ENCODE measurements around the gene SANBR.

SANBR gene

DNA sequence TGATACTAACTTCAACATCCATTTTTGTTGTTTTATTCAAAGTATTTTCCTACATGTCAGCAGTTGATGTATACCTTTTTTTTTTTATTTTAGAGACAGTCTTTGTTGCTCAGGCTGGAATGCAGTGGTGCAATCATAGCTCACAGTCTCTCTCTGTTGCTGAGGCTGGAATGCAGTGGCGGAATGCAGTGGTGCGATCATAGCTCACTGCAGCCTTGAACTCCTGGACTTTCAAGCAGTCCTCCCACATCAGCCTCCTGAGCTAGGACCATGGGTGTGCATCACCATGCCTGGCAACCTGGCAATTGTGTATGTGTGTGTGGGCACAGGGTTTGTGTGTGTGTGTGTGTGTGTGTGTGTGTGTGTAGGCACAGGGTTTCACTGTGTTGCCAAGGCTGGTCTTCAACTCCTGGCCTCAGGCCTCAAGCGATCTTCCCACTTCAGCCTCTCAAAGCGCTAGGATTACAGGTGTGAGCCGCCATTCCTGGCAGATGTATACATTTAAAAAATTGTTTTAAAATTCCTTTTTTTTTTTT, 24.8 kb downstream of the SANBR start:
- no peak for DNase-seq (ENCODE audit: low read depth in 2 of 2)

DNA sequence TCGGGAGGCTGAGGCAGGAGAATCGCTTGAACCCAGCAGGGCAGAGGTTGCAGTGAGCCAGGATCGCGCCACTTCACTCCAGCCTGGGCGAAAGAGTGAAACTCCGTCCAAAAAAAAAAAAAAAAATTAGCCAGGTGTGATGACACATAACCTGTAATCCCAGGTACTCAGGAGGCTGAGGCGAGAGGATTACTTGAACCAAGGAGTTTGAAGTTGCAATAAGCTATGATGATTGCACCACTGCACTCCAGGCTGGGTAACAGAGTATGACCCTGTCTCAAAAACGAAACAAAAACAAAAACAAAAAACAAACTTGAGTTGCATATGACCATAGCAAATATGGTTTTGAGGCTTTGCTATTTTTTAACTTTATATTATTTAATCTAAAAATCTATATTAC, 25.8 kb downstream of the SANBR start:
- no peak for DNase-seq (ENCODE audit: low read depth in 2 of 2)

DNA sequence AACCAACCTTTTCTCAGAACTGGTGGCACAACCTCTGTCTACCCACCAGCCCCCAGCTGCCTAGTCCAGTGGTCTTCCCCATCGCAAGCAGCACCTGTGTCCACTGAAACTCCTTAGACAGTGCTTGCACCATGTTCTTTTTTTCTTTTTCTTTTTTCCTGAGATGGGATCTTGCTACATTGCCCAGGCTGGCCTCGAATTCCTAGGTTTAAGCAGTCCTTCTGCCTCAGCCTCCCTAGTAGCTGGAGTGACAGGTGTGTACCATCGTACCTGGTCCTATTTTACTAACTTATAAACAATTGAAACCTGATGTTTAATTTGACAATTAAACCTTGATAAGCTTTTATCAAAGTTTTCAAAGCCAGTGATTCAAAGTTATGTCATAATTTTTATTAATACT, 30.8 kb downstream of the SANBR start:
- DNase-seq (ENCODE audit: low read depth in 2 of 2): no peak

DNA sequence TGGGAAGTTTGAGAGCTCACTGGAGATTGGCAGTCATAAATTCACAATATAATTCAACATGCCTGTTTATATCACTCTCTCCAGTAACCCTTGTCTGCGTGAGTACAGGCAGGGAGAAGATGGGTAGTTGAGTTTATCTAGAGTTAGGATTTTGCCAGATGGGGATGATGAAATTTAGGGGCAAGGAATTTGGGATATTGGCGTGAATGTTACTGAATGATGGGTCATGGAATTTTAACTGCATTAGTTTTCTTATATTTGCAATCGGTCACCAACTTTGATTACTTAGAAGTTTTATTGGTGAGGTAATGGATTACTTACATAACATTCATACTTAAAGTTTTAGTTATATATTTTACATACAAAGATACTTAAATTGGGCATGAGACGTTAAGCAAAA, 35.1 kb downstream of the SANBR start:
- no peak for DNase-seq (ENCODE audit: low read depth in 2 of 2)

DNA sequence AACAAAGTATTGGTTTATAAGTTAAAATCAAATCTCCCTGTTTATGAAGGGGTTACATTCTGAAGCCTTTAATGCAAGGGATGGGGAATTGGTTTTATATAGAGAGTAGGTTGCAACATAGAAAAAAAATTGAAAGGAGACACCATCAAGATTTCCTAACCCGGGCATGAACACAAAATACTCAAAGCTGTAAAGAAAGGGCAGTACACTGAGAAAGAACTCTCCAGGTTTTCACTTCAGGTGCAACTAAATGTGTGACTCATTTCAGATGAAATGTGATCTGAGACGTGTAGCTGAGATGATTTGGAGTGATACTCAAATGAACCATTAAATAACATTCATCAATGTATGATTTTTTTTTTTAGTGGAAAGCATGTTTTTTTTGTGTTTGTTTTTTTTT, 43.6 kb downstream of the SANBR start:
- no peak for DNase-seq (ENCODE audit: low read depth in 2 of 2)

DNA sequence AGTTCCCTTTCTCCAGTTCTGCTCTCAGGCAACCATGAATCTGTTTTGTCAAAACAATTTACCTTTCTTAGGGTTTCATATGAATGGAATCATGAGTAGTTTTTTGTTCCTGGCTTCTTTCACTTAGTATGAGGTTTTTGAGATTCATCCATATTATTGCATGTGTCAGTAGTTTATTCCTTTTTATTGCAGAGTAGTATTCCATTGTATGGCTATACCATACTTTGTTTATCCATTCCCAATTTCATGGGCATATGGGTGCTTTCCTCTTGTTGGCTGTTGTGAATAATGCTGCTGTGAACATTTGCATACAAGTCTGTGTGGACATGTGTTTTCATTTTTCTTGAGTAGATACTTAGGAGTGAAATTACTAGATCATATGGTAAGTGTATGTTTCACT, 46.0 kb downstream of the SANBR start:
- DNase-seq (ENCODE audit: low read depth in 2 of 2): no peak

DNA sequence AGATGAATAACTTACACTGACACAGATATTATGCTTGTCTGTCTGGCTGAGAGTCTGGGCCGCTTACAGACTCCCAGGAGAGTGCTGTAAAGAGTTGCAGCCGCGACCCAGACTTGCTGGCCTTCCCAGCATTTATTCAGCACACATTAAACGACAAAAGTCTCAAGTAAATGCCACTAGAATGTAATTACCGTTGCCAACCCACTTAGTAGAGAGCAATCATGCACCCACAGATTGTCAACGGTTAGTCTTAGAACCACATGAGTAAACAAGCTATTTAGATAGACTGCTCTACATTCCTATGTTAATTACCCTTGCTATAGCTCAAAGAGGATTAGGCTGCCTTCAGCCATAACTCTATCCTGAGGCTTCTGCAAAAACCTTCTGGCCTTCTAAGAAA, 48.5 kb downstream of the SANBR start:
- no peak for DNase-seq (ENCODE audit: low read depth in 2 of 2)

All from stimulated activated CD8-positive, alpha-beta memory T cell treated with anti-CD3 and anti-CD28 coated beads, Interleukin-7, amount 100 ng/mL, for 1 hour (primary cell).